Measurements from ENCODE around the gene PPP1R7.

PPP1R7 gene

DNA sequence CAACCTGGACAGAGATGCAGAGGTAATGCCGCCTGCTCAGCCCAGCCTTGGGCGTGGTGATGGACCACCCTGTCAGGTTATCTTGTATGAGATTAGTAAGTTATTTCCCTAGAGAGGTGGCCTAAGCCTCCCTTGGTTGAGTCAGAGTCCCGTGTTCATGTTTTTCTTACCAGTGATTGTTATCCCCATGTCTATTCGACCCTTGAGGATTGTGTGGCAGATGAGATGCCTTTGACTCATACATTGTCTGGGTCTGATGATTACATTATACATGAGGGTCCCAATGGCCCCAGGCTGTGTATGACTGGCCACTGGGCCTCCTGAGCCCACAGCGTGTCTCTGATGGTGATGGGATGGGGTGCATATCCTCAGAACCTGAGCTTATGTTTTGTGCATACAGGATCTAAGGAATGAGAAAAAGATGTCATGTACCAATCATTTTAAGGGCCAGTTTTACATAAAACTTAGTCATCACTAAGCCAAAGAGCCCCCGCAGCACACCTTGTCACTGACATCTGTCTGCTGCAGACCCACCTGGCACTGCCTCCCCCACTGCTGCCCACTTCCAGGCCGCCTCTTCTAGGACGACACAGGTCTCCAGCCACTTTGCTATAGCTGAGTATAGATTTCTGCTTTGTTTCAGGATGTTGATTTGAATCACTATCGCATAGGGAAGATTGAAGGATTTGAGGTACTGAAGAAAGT lies 7.7 kb downstream of the PPP1R7 start:
- intact Hi-C loops (cut with DNase I): loop anchor here (10.0 kb wide), 1 partner anchor 77 kb away; no protein-coding TSS in a partner anchor
- peak in 2 of 10 donors; percentile 5 to 59 for DNase-seq

DNA sequence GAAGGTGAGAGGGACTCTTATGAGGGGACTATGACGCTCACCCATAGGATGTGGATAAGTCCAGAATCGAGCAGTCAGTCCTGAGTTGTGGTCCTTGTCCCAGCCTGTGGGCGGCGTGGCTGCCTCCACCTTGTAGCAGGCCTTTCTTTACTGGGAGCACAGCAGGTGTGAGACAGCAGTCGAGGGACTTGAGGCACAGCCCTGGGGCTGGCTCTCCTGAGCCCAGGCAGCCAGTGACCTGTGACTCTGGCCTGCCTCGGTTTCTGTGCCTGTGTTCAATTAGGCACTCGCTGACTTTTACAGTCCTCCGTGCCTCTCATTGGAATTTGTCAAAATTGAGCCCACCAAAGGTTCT lies 8.3 kb downstream of the PPP1R7 start:
- peak in 2 of 10 donors; percentile 52 to 66 for DNase-seq
- intact Hi-C loops (cut with DNase I): loop anchor here (10.0 kb wide), 1 partner anchor 76 kb away; no protein-coding TSS in a partner anchor

DNA sequence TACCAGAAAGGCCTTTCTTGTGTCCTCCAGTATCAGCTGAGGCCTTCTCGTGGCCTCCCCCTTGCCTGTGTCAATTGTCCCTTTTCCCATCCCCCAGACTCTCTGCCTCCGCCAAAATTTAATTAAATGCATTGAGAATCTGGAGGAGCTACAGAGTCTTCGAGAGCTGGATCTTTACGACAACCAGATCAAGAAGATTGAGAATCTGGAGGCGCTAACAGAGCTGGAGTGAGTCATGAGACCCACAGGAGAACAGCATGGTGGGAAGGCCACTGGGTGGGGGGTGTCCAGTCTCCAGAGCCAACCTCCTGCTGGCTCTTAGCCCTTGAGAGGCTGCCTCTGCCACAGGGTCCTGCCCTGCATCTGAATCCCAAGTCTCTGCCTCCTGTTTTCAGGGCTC lies 8.8 kb downstream of the PPP1R7 start:
- peak in 2 of 10 donors; percentile 44 to 60 for DNase-seq

DNA sequence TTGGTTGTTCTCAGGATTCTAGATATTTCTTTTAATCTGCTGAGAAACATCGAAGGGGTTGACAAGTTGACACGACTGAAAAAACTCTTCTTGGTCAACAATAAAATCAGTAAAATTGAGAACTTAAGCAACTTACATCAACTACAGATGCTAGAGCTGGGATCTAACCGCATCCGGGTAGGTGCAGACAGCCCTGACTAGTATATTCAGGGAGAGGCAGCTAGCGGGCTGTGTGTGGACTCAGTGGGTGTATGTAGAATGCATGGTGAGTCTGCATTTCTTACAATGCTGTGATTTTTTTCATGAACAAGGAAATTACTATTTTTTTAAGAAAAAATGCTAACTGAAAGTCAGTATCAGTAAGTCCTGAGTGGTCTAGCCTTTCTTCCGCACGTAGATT lies 10.1 kb downstream of the PPP1R7 start:
- peak in 2 of 10 donors; percentile 6 to 18 for DNase-seq
- intact Hi-C loops (cut with DNase I): no loop called here

More for the DNA sequence above, 8.8 kb downstream of the PPP1R7 start:
- intact Hi-C loops (cut with DNase I): loop anchor here (10.0 kb wide), 1 partner anchor 76 kb away; no protein-coding TSS in a partner anchor

DNA sequence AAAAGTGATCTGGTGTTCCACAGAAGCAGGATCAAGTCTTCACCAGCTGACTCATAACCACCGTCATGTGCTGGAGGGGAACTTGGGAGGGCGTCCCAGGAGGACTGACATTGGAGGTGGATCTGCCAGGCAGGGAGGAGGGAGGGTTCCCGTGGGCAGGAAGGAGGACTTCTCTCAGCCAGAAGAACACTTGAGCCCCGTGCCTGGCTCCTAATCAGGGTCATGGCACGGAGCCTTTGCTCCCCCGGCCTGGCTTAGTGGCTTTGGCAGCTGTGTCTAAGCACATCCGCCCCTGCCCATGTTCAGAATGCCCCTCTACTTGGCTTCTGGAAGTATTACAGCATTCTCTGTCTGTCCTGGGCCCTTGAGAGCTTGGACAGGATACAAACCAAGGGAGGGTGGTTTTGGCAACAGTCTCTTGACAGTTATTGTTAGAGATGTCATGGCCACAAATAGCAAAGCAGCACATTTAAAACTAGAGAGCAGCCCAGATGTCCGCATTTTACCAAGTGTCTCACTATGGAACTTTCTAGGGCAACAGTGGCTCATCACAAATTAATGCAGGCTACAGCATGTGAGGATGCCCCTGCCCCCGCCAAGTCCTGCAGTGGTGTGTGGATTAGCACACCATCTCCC lies 11.5 kb downstream of the PPP1R7 start:
- intact Hi-C loops (cut with DNase I): no loop called here
- DNase-seq: peak in 9 of 10 donors; percentile 33 to 94 (median 69)

DNA sequence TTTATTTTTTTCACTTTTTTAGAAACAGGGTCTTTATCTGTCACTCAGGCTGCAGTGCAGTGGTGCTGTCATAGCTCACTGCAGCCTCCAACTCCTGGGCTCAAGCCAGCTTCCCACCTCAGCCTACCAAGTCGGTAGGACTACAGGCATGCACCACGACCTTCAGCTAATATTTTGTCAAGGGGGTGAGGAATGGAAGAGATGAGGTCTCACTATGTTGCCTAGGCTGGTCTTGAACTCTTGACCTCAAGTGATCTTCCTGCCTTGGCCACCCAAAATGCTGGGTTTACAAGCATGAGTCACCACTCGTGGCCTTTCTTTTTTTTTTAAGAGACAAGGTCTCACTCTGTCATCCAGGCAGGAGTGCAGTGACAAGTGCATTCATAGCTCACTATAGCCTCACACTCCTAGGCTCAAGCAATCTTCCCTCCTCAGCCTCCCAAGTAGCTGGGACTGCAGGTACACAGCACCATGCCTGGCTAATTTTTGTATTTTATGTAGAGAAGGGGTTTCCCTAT lies 13.4 kb downstream of the PPP1R7 start:
- peak in 3 of 10 donors; percentile 8 to 37 (median 31) for DNase-seq
- intact Hi-C loops (cut with DNase I): no loop called here

DNA sequence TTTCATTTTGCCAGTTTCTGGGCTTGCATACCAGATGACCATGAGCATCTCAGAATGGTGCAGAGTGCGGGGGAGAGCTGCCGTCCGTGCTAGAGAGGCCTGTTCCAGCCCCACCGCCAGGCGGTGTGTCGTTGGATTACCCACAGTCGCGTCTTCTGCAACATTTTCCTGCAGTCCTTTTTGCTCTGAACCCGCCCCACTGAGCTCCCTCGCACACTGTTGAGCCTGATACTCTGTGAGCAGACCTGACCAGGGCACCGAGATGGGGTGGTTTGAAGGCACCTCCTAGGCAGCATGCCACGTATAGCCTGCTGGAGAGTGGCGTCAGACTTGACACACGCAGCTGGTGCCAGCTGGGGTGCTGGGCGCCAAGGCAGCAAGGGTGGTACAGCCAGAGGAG lies 18.1 kb downstream of the PPP1R7 start:
- peak in 1 of 10 donors; percentile 62 for DNase-seq
- intact Hi-C loops (cut with DNase I): no loop called here

DNA sequence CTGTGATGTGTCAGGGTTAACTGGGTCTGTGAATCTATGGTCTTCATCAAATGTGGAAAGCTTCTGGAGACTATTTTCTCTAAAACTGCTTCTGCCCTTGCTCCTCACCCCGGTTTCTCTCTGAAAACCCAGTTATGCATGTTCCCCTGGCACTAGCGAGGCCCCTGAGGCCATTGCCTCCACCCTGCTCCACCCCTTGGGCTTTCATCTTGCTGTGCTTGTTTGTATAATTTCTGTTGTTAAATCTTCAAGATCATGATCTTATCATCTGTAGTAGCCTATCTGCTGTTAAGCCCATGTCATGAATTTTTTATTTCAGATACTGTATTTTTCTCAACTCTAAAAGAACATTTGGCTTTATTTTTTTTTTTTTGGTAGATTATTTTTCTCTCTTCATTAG lies 23.3 kb downstream of the PPP1R7 start:
- intact Hi-C loops (cut with DNase I): no loop called here
- DNase-seq: peak in 2 of 10 donors; percentile 3 to 27

DNA sequence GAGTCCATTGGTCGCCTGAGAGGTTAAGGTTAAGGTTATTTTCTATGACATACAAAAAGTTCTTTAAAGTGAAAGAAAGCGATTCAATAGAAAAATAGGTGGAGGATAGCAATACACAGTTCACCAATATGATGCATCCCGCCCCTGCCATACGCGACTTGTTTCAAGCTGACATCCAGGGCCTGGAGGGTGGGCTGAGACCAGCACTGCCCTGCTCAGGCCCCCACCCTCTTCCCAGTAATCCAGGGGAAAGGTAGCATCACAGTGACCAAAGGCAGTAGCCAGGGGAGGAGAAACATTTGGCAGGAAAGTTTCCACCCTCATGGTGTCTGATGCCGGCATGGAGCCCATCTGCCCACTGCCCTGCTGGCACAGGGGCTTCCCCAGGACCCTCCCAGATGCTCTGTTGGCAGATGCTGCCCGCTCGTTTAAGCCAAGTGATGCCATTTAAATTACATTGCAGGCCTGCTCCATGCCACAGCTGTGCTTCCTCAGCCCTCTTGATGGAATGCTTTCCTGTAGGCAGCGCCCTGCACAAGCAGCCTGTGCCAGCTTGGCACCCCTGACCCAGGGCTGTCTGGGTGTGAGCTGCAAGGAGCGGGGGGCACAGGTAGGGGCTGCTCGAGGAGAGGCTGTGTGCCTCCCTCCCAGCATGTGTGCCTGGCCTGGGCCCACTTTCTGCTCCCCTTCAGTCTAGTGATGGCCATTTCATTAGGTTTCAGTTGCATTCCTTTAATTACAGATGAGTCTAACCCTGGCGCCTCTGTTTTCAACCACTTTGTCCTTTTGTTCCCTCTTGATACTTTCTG lies 27.5 kb downstream of the PPP1R7 start:
- intact Hi-C loops (cut with DNase I): no loop called here

DNA sequence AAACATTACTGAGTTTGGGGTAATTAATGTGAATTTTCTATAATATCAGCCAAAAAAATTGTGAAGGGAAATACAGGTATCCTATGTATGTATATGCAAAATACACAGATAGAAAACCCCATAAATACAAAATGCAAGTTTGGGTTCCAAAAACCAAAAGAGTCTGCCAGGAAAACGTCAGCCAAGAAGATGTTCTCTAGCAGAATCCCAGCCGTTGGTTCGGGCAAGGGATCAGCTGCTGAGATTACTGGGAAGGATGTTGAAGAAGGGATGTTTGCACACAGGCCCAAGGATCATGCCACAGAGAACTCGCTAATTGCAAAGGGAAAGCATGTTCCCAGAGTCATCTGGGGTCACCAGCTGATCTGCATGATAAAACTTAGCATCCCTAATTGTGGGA lies 28.7 kb downstream of the PPP1R7 start:
- intact Hi-C loops (cut with DNase I): no loop called here
- peak in 2 of 10 donors; percentile 5 to 19 for DNase-seq

More for the DNA sequence above, 27.5 kb downstream of the PPP1R7 start:
- DNase-seq: peak in 3 of 10 donors; percentile 28 to 55 (median 50)

DNA sequence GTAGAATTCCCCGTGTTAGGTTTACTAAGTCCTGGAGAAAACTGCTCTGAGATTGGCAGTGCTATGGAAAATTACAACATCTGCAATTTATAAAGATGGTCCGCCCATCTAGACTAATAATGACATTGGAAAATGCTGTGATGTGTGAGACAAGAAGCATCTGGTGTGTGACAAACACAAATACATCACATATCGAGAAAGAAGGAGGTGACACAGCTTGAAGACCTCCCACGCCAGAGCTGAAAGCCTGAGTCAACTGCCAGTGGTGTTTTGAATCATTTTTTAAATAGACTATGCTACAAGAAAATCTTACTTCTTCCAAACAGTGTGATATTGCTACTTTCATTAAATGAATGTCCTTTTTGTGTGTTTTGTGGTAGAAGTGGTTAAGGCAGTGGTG lies 29.6 kb downstream of the PPP1R7 start:
- peak in 3 of 10 donors; percentile 19 to 65 (median 57) for DNase-seq
- intact Hi-C loops (cut with DNase I): no loop called here

DNA sequence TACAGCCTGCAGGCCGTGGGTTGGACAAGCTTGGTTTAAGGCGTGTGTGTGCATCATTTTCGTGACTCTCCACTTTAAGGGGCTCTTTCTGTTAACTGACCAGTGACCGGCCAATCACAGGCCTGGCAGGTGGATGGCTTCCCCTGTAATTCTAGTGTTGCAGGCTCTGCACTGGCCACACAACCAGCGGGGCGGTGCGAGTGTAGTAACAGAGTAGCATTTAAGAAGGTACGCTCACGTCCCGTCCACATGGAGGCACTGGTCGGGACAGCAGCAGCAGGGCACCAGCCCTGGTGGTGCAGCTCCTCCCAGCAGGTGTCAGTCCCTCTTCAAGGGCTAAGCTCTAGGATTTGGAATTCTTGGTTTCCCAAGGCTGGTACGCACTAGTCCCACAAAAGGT lies 30.2 kb downstream of the PPP1R7 start:
- intact Hi-C loops (cut with DNase I): no loop called here
- DNase-seq: peak in 2 of 10 donors; percentile 73 to 74

DNA sequence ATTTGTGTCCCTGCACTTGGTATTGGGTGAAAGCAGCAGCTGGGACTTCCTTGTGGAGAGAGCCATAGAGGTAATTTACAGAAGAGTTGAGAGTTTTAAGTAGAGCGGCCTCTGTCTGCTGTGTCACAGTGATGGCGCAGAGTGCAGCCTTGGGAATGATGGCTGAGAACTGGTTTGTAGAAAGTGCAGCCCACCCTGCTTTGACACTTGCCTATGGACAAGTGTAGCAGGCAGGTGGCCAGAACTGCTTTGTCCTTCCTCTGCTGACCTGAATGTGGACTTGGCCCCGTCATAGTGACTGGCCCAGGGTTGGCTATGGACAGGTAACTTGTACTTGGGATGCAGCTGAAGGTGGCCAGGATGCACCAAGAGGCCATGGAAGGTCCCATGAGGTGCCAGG lies 31.9 kb downstream of the PPP1R7 start:
- intact Hi-C loops (cut with DNase I): no loop called here
- DNase-seq: peak in 1 of 10 donors; percentile 49

DNA sequence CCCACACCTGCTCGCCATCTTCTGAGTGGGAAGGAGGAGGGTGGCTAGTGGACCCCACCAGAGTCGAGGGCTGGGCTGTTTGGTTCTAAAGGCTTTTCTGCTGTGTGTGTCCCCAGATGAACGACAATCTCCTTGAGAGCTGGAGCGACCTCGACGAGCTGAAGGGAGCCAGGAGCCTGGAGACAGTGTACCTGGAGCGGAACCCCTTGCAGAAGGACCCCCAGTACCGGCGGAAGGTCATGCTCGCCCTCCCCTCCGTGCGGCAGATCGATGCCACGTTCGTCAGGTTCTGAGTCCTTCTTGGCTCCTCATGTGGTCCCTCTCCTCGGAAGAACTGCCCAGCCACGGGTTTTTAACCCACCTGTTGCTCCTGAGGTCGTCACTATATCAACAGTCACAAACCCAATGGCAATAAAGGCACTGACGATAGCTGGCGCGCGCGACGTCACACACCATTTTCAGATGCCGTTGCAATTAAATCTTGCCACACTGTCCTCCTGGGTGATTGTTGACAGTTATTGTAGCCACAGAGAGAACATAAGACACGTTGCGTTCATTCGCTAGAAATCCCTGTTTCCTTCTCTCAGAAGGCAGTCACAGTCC lies 32.4 kb downstream of the PPP1R7 start:
- peak in 3 of 10 donors; percentile 43 to 64 (median 59) for DNase-seq
- intact Hi-C loops (cut with DNase I): no loop called here

DNA sequence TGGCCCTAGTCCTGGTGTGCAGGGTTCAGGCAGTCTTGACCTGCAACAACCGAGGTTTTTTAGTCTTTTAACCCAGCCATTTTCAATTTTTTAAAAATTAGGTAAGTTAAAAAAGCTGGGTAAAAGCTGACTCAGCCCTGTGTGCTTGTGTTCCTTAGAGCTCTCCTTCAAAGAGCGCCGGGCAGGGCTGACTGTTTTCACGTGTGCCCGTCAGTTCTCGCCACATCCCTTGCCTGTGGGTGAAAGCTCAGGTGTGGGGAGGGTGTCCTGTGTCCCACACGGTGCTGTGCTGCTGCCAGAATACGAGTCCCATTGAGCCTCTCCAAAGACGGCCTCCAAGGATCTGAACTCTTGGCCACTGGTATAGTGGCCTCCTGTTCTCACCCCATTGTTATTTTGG lies 33.0 kb downstream of the PPP1R7 start:
- intact Hi-C loops (cut with DNase I): no loop called here
- DNase-seq: peak in 3 of 10 donors; percentile 8 to 42 (median 31)

DNA sequence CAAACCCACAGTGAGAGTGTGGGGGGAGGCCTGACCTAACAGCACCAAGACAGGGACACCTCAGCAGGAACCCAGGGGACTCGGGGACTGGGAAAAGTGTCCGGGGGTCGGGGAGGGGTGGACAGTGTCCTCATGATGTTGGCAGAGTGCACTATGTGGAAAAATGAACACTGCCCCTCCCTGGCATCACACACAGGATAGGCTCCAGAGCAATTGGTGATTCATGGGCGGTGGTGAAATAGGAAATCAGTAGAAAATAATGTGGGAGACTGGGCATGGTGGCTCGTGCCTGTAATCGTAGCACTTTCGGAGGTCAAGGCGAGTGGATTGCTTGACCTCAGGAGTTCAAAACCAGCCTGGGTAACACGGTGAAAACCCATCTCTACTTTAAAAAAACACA lies 34.6 kb downstream of the PPP1R7 start:
- intact Hi-C loops (cut with DNase I): no loop called here
- DNase-seq: peak in 2 of 10 donors; percentile 40 to 53

DNA sequence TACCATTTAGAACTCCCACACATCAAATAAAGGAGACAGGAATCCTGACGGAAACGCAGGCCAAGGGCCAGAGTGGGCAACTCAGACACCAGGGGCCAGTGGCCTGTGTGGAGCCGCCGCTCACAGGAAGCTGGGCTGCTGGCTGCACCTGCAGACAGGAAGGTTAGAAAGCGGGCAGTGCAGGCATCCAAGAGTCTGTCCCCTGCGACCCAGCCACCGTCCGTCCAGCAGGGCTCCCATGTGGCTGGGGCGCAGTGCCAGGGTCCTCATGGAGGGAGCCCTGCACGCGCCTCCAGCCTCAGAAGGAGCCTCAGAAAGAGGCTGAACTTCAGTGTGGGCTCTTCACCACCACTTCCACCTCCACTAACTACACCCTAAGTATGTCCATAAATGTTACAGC lies 35.7 kb downstream of the PPP1R7 start:
- peak in 3 of 10 donors; percentile 57 to 70 (median 66) for DNase-seq
- intact Hi-C loops (cut with DNase I): no loop called here

DNA sequence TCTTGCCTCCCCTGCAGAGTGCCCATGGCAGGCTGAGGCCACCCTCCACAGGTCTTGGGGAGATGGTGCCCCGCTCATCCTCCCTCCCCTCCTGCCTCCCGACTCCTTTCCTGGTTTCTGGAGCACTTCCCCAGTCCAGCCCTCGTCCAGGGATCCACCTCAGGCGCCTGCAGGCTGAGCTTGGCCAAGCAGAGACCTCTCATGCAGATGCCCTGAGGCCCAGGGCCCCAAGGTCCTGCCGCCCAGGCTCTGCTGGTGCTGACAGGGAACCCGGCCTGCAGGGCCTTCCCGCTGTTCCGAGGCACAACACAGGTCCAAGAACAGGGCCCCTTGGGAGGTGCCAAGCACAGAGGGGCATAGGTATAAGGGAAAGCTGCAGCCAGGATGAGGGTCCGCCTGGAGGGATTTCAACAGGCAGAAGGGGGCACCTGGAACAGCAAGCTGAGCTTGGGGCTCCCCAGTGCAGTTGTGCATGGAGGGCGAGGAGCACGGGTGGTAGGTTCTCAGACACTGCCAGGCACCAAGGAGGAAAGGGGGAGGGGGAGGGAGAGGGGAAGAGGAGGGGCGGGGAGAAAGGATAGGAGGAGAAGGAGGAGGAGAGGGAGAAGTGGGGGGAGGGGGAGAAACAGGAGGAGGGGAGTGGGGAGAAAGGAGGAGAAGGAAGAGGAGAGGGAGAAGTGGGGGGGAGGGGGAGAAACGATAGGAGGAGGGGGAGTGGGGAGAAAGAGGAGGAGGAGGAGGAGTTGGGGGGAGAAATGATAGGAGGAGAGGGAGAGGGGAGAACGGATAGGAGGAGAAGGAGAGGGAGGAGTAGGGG lies 37.0 kb downstream of the PPP1R7 start:
- DNase-seq: peak in 3 of 10 donors; percentile 33 to 77 (median 39)
- intact Hi-C loops (cut with DNase I): no loop called here

DNA sequence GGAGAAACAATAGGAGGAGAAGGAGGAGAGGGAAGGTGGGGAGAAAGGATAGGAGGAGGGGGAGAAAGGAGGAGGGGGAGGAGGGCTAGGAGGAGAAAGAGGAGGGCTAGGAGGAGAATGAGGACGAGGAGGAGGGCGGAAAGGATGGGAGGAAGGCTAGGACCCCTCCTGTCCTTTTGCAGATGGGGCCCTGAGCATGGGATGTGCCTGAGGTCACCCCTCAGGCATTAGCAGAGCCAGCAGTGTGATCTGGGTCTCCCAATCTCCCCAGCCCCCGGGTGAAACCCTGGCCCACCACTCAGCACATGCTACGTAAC lies 37.6 kb downstream of the PPP1R7 start:
- intact Hi-C loops (cut with DNase I): no loop called here
- DNase-seq: peak in 1 of 10 donors; percentile 9
